HCT116 (cell line): Measurements from ENCODE around the gene TMEM132E. TPM values are rescaled to one million over a fixed set of nuclear protein-coding genes. Genes with fewer than 3 reads are reported as not detected.

ENCODE experiments used
- ATAC-seq: fragments of 200-7000 bp; cut with Tn5 transposase; 2 replicates; pipeline ENCODE4 v1.9.1; 2020; ENCODE audit warnings: mild to moderate bottlenecking, moderate library complexity
- BruUV-seq: library from RNA; stranded (reverse); fragments of 400-500 nt; replicated peaks from 2 replicates; lab custom pipeline; 2021; lab: Mats Ljungman, UMichigan
- CTCF ChIA-PET: fragments of 300-600 bp; sonication (Branson Sonifier 250); formaldehyde crosslinking; loops from one replicate; lab custom pipeline; 2021; ENCODE audit warnings: antibody characterized with exemption; lab: Charles Lee
- POLR2A ChIA-PET: fragments of 300-600, 350-600 bp; sonication (Branson Sonifier 250); formaldehyde crosslinking; loops from one replicate; lab custom pipeline; 2021; ENCODE audit warnings: antibody characterized with exemption; lab: Charles Lee
- RAD21 ChIA-PET, 2 experiments: fragments of 300-600 bp; sonication (Branson Sonifier 250); formaldehyde crosslinking; loops; one replicate each; lab custom pipeline; 2023; ENCODE audit warnings: low total read pairs in 2 of 2; ENCODE audit not compliant: uncharacterized antibody in 2 of 2, unreplicated experiment in 2 of 2, low non-redundant PET in 1 of 2; lab: Charles Lee
- DNase-seq: peaks from one replicate; pipeline ENCODE4 v3.0.0-alpha.2; 2010; ENCODE audit warnings: low read depth, low spot score
- H2AFZ ChIP-seq: fragments of 200-600 bp; shearing (Covaris generic), sonication (generic); 2 replicates; pipeline ENCODE4 v1.6.1; 2017; ENCODE audit warnings: low read depth, mixed run types, mixed read lengths, antibody characterized with exemption, low read length; ENCODE audit not compliant: poor library complexity, severe bottlenecking
- H3K27ac ChIP-seq: 2 replicates; pipeline ENCODE4 v1.5.1; 2012; ENCODE audit warnings: low read depth, low read length
- H3K27me3 ChIP-seq: fragments of 200-600 bp; sonication (generic); 2 replicates; pipeline ENCODE4 v1.6.1; 2016; ENCODE audit warnings: mixed run types, low read length, mixed read lengths; ENCODE audit not compliant: insufficient read depth
- H3K36me3 ChIP-seq, 2 experiments: fragments of 200-500 bp in 1 of 2; fragments of 200-600 bp in 1 of 2; sonication (Bioruptor generic) in 1 of 2; sonication (generic) in 1 of 2; 2 replicates each; pipeline versions ENCODE4 v1.5.1 to v1.6.1; 2014 to 2016; ENCODE audit warnings: low read length in 2 of 2, inconsistent platforms in 1 of 2, mixed read lengths in 1 of 2, mixed run types in 1 of 2; ENCODE audit not compliant: insufficient read depth in 2 of 2, control insufficient read depth in 1 of 2
- H3K4me1 ChIP-seq, 2 experiments: fragments of 200-600 bp in 1 of 2; sonication (generic) in 1 of 2; 2 replicates each; pipeline versions ENCODE4 v1.5.1 to v1.6.1; 2012 to 2017; ENCODE audit warnings: low read length in 2 of 2, inconsistent platforms in 1 of 2, mild to moderate bottlenecking in 1 of 2, mixed read lengths in 1 of 2, mixed run types in 1 of 2, moderate library complexity in 1 of 2; ENCODE audit not compliant: insufficient read depth in 2 of 2, control insufficient read depth in 1 of 2
- H3K4me2 ChIP-seq: fragments of 200-600 bp; sonication (generic); 2 replicates; pipeline ENCODE4 v1.6.1; 2017; ENCODE audit warnings: mixed run types, low read length, mixed read lengths
- H3K4me3 ChIP-seq, 2 experiments: fragments of 200-600 bp in 1 of 2; sonication (generic) in 1 of 2; replicated peaks in 1 of 2; 2 replicates each; pipeline ENCODE4 v1.5.1; 2011 to 2016; ENCODE audit warnings: low read length in 2 of 2, control low read depth in 1 of 2, low read depth in 1 of 2, mild to moderate bottlenecking in 1 of 2, mixed read lengths in 1 of 2, mixed run types in 1 of 2
- H3K79me2 ChIP-seq: fragments of 200-600 bp; sonication (generic); 2 replicates; pipeline ENCODE4 v1.6.1; 2017; ENCODE audit warnings: mild to moderate bottlenecking, mixed run types, low read length, moderate library complexity, mixed read lengths; ENCODE audit not compliant: insufficient read depth
- H3K9ac ChIP-seq: fragments of 200-600 bp; sonication (generic); 2 replicates; pipeline ENCODE4 v1.6.1; 2016; ENCODE audit warnings: low read length, mixed read lengths
- H3K9me2 ChIP-seq: fragments of 200-600 bp; sonication (generic), shearing (Covaris generic); 2 replicates; pipeline ENCODE4 v1.6.1; 2017; ENCODE audit warnings: mixed run types, mild to moderate bottlenecking, moderate library complexity; ENCODE audit not compliant: insufficient read depth
- H3K9me3 ChIP-seq, 2 experiments: fragments of 200-500 bp in 1 of 2; fragments of 200-600 bp in 1 of 2; sonication (Bioruptor generic) in 1 of 2; sonication (generic) in 1 of 2; 2 replicates each; pipeline ENCODE4 v1.6.1; 2014 to 2017; ENCODE audit warnings: low read length in 2 of 2, mixed read lengths in 2 of 2, inconsistent platforms in 1 of 2, low read depth in 1 of 2, mild to moderate bottlenecking in 1 of 2, mixed run types in 1 of 2, moderate library complexity in 1 of 2; ENCODE audit not compliant: control insufficient read depth in 1 of 2, insufficient read depth in 1 of 2
- H4K20me1 ChIP-seq: fragments of 200-600 bp; sonication (generic), shearing (Covaris generic); 2 replicates; pipeline ENCODE4 v1.6.1; 2017; ENCODE audit warnings: mixed run types, mild to moderate bottlenecking, moderate library complexity; ENCODE audit not compliant: insufficient read depth
- ATF3 ChIP-seq: IDR thresholded peaks from 2 replicates; pipeline ENCODE4 v1.6.1; 2012
- CBX3 ChIP-seq: IDR thresholded peaks from 2 replicates; pipeline ENCODE4 v1.6.1; 2012; ENCODE audit warnings: low read depth
- CTCF ChIP-seq, 3 experiments: fragments of 200-600 bp in 1 of 3; sonication (generic) in 1 of 3; IDR thresholded peaks in 2 of 3; conservative IDR thresholded peaks in 1 of 3; 2 replicates each; pipeline ENCODE4 v1.5.1; 2012 to 2017; ENCODE audit warnings: low read depth in 2 of 3, low read length in 2 of 3, antibody characterized with exemption in 1 of 3, borderline replicate concordance in 1 of 3, control low read depth in 1 of 3, mild to moderate bottlenecking in 1 of 3, mixed read lengths in 1 of 3, mixed run types in 1 of 3, moderate library complexity in 1 of 3; ENCODE audit not compliant: insufficient read depth in 1 of 3
- ELF1 ChIP-seq: IDR thresholded peaks from 2 replicates; pipeline ENCODE4 v1.6.1; 2012; ENCODE audit warnings: low read depth, borderline replicate concordance
- EZH2 ChIP-seq: fragments of 200-600 bp; sonication (generic); IDR thresholded peaks from 2 replicates; pipeline ENCODE4 v1.6.1; 2017; ENCODE audit warnings: antibody characterized with exemption, mixed run types
- EZH2phosphoT487 ChIP-seq: fragments of 200-600 bp; IDR thresholded peaks from 2 replicates; pipeline ENCODE4 v1.6.1; 2018; ENCODE audit warnings: antibody characterized with exemption, borderline replicate concordance
- FOSL1 ChIP-seq: IDR thresholded peaks from 2 replicates; pipeline ENCODE4 v1.6.1; 2012; ENCODE audit warnings: low read depth
- JUND ChIP-seq: IDR thresholded peaks from 2 replicates; pipeline ENCODE4 v1.6.1; 2012
- MAX ChIP-seq: IDR thresholded peaks from 2 replicates; pipeline ENCODE4 v1.6.1; 2012
- POLR2A ChIP-seq: IDR thresholded peaks from 2 replicates; pipeline ENCODE4 v1.7.0; 2011; ENCODE audit warnings: borderline replicate concordance; ENCODE audit not compliant: insufficient read depth, insufficient read length; ENCODE audit errors: extremely low read depth
- POLR2AphosphoS5 ChIP-seq: IDR thresholded peaks from 2 replicates; pipeline ENCODE4 v1.6.1; 2011; ENCODE audit warnings: mild to moderate bottlenecking, low read depth, low read length, moderate library complexity
- REST ChIP-seq: IDR thresholded peaks from 2 replicates; pipeline ENCODE4 v1.6.1; 2012; ENCODE audit warnings: low read depth
- SP1 ChIP-seq: IDR thresholded peaks from 2 replicates; pipeline ENCODE4 v1.6.1; 2012; ENCODE audit warnings: low read depth
- SRF ChIP-seq: IDR thresholded peaks from 2 replicates; pipeline ENCODE4 v1.6.1; 2012; ENCODE audit warnings: low read depth
- TCF7L2 ChIP-seq: IDR thresholded peaks from 2 replicates; pipeline ENCODE4 v1.7.0; 2011; ENCODE audit warnings: borderline replicate concordance, inconsistent platforms; ENCODE audit not compliant: insufficient read depth, insufficient read length; ENCODE audit errors: extremely low read depth
- ZBTB33 ChIP-seq: IDR thresholded peaks from 2 replicates; pipeline ENCODE4 v1.6.1; 2011; ENCODE audit warnings: mild to moderate bottlenecking, low read length, moderate library complexity; ENCODE audit not compliant: insufficient replicate concordance; ENCODE audit errors: extremely low read depth
- ZFX ChIP-seq: fragments of 450-650 bp; IDR thresholded peaks from 2 replicates; pipeline ENCODE4 v1.6.1; 2017
- intact Hi-C: fragments of 100-400 bp; cut with micrococcal nuclease; formaldehyde crosslinking; loops from 2 replicates; pipeline ENCODE4 v1.10.0; 2022
- total RNA-seq: library from RNA; stranded (reverse); gene quantifications from one replicate; pipeline ENCODE4 v1.2.1, GENCODE V29; 2021; ENCODE audit not compliant: unreplicated experiment

TMEM132E gene
- total RNA-seq, 1 experiment from 2014 or later, result not detected

- TF ChIP-seq FOSL1 (no peak), CTCF (IDR thresholded peaks at IDR 0.05 in 2 of 3, conservative IDR thresholded peaks at IDR 0.05 in 1 of 3; ENCODE audit: borderline replicate concordance in 1 of 3, insufficient read depth in 1 of 3, low read depth in 2 of 3, low read length in 2 of 3) (no peak), ZFX (no peak), ELF1 (no peak), ATF3 (no peak), SRF (no peak), JUND (no peak), SP1 (no peak)
These were observed 12.6 kb downstream of the TMEM132E start (continued) for GRCh38 chr17:34592002-34592401.

GRCh38 chr17:34596920-34597319, 17.5 kb downstream of the TMEM132E start:
- no peaks in the 10 kb centered on the region for H3K9me3 ChIP-seq
- no peak overlapping the region for H3K9ac ChIP-seq
- peaks cover 41% of the 10 kb centered on the region for H3K27me3 ChIP-seq
- no peak for ATAC-seq
- CTCF ChIA-PET, result interaction anchor here (0.6 to 1.0 kb wide), 2 partner anchors 12 to 574 kb away, joined by 3 to 4 read pairs; no protein-coding TSS in a partner anchor
- no peak overlapping the region for H3K4me3 ChIP-seq
- RAD21 ChIA-PET, result no interaction called here
- TF ChIP-seq JUND (no peak), EZH2 (no peak), SP1 (no peak), POLR2A (no peak), POLR2AphosphoS5 (no peak), CBX3 (no peak), EZH2phosphoT487 (no peak), MAX (no peak), TCF7L2 (no peak), ZBTB33 (no peak), REST (no peak), FOSL1 (no peak)
- TF ChIP-seq, all 23 proteins: peak for 0
- intact Hi-C loops, result no loop called here
- no TSS peak for BruUV-seq
- H3K79me2 ChIP-seq, result no peaks in the 10 kb centered on the region
- no peak for DNase-seq
- no peaks in the 10 kb centered on the region for H3K9me2 ChIP-seq
- no peaks in the 10 kb centered on the region for H3K36me3 ChIP-seq
- no peak overlapping the region for H3K27ac ChIP-seq
- no peak overlapping the region for H3K4me2 ChIP-seq
- H2AFZ ChIP-seq, result no peak overlapping the region
- H4K20me1 ChIP-seq, result no peaks in the 10 kb centered on the region
- POLR2A ChIA-PET, result no interaction called here
- H3K4me1 ChIP-seq, result no peaks in the 10 kb centered on the region
